ENCODE measurements around the gene KLHL35. TPM values are rescaled to one million over a fixed set of nuclear protein-coding genes. Genes with fewer than 3 reads are reported as not detected.

The KLHL35 gene
- total RNA-seq, 1 experiment from 2014 or later = 0.58 TPM

DNA sequence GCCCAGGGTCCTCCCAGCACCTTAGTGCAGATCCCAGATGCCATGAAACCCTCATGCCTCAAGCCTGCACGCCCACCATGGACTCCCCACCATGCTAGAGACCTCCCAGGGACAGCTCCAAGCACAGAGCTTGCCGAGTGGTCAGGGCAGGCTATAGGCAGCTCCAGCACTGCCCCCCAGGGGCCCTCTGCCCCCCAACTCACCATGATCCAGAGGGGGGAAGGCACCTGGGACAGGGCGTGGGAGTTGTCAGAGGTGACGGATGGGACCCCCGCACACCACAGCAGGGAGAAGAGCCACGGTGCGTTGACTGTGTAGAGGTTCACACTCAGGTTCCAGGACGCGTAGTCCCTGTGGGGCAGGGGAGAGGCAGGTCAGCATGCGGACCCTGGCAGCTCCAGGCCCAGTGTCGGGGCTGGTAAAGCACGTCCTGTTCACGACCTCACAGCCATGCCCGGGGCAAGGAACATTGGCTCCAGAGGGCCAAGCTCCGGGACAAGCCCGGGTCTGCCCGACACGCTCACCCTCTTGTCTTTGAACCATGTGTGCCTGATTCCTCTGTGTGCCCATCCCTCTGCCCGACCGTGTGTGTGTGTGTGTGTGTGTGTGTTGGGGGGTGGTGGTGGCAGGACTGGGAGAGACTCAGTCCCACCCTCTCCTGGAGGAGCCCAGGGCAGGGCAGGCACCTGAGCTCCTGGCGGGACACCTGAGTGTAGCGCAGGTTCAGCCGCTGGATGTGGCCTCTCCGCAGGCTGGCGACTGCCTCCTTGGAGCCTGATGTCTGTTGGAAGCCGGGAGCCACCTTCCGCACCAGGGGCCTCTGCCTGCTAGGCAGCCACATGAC, 8.2 kb upstream of the KLHL35 start:
- no peak overlapping the region for H3K27ac ChIP-seq
- no peaks in the 10 kb centered on the region for H3K36me3 ChIP-seq
- H3K9me3 ChIP-seq (replicated peaks) = no peaks in the 10 kb centered on the region
- no peak for DNase-seq (ENCODE audit: low read depth in 1 of 2, low spot score in 2 of 2)
- H3K4me3 ChIP-seq = no peak overlapping the region
- H3K4me1 ChIP-seq (replicated peaks) = no peaks in the 10 kb centered on the region
- no peaks in the 10 kb centered on the region for H3K27me3 ChIP-seq (replicated peaks)

GRCh38 chr11:75439495-75440120, 6.6 kb upstream of the KLHL35 start:
- H3K27ac ChIP-seq = no peak overlapping the region
- DNase-seq (ENCODE audit: low read depth in 1 of 2, low spot score in 2 of 2) = no peak
- H3K27me3 ChIP-seq (replicated peaks) = no peaks in the 10 kb centered on the region
- no peaks in the 10 kb centered on the region for H3K4me1 ChIP-seq (replicated peaks)
- H3K9me3 ChIP-seq (replicated peaks) = no peaks in the 10 kb centered on the region
- H3K4me3 ChIP-seq = no peak overlapping the region
- H3K36me3 ChIP-seq = no peaks in the 10 kb centered on the region

DNA sequence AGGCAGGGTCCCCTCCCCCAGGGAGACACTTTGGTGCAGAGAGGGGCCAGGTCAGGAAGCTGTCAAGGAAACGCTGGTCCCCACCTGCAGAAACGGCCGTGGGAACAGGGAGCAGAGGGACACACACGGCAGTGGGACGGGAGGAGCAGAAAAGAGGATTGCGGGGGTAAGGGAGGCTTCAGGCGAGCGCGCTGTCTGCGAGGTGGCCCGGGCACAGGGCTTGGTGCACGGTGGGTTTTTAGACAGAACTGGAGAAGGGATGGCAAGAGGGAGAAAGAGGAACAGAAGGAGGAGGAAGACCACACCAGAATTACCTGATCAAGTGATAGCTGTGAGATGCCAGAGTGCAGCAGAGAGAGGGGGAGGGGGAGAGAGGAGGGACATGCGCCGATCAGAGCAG, 6.0 kb upstream of the KLHL35 start:
- H3K9me3 ChIP-seq (replicated peaks) = no peaks in the 10 kb centered on the region
- no peaks in the 10 kb centered on the region for H3K4me1 ChIP-seq (replicated peaks)
- no peak overlapping the region for H3K27ac ChIP-seq
- H3K36me3 ChIP-seq = no peaks in the 10 kb centered on the region
- no peak for DNase-seq (ENCODE audit: low read depth in 1 of 2, low spot score in 2 of 2)
- H3K27me3 ChIP-seq (replicated peaks) = no peaks in the 10 kb centered on the region
- H3K4me3 ChIP-seq = no peak overlapping the region

GRCh38 chr11:75437966-75438659, 5.1 kb upstream of the KLHL35 start:
- Histone ChIP-seq H3K36me3 (no peaks in the 10 kb centered on the region), H3K27ac (no peak overlapping the region), H3K9me3 (replicated peaks) (no peaks in the 10 kb centered on the region), H3K27me3 (replicated peaks) (no peaks in the 10 kb centered on the region), H3K4me1 (replicated peaks) (no peaks in the 10 kb centered on the region), H3K4me3 (no peak overlapping the region)
- no peak for DNase-seq (ENCODE audit: low read depth in 1 of 2, low spot score in 2 of 2)

GRCh38 chr11:75436806-75437205, 3.8 kb upstream of the KLHL35 start:
- Histone ChIP-seq H3K4me3 (no peak overlapping the region), H3K9me3 (replicated peaks) (no peaks in the 10 kb centered on the region), H3K27me3 (replicated peaks) (no peaks in the 10 kb centered on the region), H3K4me1 (replicated peaks) (no peaks in the 10 kb centered on the region), H3K36me3 (no peaks in the 10 kb centered on the region), H3K27ac (no peak overlapping the region)
- DNase-seq (ENCODE audit: low read depth in 1 of 2, low spot score in 2 of 2) = no peak

DNA sequence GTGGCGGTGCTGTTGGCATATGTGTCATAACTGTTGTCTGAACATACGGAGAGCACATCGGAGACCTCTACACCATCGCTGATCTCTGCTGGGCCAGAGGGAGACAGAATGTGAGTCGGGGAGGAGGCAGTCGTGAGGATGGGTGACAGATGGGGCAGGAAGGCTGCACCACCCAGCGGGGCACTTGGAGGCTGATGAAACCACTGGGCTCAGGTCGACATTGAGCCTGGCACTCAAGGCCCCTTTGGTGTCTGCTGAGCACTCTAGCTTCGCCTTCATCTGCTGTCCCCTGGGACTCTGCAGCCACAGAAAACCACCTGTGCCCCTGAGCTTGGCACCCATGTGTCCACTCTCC, 2.5 kb upstream of the KLHL35 start:
- H3K27ac ChIP-seq = no peak overlapping the region
- H3K4me3 ChIP-seq = no peak overlapping the region
- peaks cover 2% of the 10 kb centered on the region for H3K4me1 ChIP-seq (replicated peaks)
- H3K9me3 ChIP-seq (replicated peaks) = no peaks in the 10 kb centered on the region
- H3K27me3 ChIP-seq (replicated peaks) = peaks cover 2% of the 10 kb centered on the region
- no peaks in the 10 kb centered on the region for H3K36me3 ChIP-seq
- no peak for DNase-seq (ENCODE audit: low read depth in 1 of 2, low spot score in 2 of 2)

DNA sequence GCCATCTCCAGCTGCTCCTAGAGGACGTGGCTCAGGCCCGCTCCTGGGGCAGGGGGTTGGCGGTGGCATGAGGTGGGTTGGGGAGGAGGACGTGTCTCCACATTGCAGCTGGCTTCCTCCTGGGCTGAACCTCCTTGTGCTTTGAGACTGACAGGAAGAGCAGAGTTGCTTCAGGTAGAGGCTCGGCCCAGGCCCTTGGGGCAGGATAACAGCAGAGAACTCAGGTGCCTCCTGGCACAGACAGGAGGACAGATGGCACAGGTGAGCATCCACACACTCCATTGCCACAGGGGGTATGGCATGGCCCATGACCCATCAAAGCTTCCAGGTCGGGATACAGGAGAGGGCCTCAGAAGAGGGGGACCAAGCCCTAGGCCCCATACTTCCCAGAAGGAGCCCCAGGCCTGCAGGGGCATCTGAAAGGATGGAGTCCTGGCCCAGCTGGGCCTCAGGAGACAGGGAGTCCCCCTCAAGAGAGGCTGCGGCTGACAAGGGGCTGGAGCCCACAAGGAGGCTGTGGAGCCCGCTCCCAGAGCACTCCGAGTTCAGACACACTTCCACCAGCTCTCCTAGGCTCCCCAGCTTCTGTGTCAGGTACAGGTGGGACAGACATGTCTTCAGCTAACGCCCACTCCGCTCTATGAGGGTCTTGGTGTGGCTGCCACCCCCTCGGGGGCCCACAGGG, 2.0 kb upstream of the KLHL35 start:
- DNase-seq (ENCODE audit: low read depth in 1 of 2, low spot score in 2 of 2) = no peak
- Histone ChIP-seq H3K27me3 (replicated peaks) (peaks cover 4% of the 10 kb centered on the region), H3K36me3 (no peaks in the 10 kb centered on the region), H3K4me1 (replicated peaks) (peaks cover 7% of the 10 kb centered on the region), H3K9me3 (replicated peaks) (no peaks in the 10 kb centered on the region), H3K4me3 (no peak overlapping the region), H3K27ac (no peak overlapping the region)

DNA sequence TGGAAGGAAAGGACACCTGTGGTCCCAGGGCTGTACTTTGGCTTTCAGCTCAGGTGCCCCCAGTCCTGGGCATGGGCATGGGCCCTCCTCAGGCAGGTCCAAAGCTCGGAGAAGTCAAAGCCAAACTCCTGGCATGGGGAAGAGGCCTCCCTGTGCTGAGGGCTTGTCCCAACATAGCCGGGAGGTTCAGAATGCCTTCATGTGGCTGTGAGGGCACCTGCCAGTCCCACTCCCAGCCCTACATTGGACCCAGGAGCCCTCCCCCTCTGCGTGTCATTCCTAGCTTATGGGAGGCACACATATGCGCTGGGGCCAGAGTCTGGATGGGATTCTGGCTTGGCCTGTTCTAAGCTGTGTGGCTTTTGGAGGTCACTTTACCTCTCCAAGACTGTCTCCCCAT, 1.0 kb upstream of the KLHL35 start:
- Histone ChIP-seq H3K27ac (no peak overlapping the region), H3K9me3 (replicated peaks) (peaks cover 5% of the 10 kb centered on the region), H3K4me1 (replicated peaks) (peaks cover 13% of the 10 kb centered on the region), H3K4me3 (no peak overlapping the region), H3K27me3 (replicated peaks) (peaks cover 4% of the 10 kb centered on the region), H3K36me3 (no peaks in the 10 kb centered on the region)
- DNase-seq (ENCODE audit: low read depth in 1 of 2, low spot score in 2 of 2) = no peak

DNA sequence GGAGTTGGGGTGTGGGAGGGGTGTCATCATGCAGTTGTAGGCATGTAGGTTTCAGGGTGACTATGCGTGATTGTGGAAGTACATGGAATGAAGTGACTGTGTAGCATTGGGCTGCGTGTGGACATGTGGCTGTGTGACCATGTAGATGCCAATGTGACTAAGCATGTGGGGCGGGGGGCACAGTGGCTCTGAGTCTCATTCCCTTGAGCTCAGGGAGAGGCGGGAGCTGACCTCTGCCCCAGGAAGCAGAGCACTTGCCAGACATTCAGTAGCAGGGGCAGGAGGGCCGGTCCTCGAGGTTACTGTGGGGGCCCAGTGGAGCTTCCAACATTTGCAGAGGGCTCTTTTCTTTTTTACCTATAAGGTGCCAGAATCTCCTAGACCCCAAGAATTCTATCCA, 440 bp upstream of the KLHL35 start:
- Histone ChIP-seq H3K27ac (no peak overlapping the region), H3K27me3 (replicated peaks) (peaks cover 4% of the 10 kb centered on the region), H3K36me3 (no peaks in the 10 kb centered on the region), H3K9me3 (replicated peaks) (peaks cover 5% of the 10 kb centered on the region), H3K4me1 (replicated peaks) (peaks cover 13% of the 10 kb centered on the region), H3K4me3 (no peak overlapping the region)
- no peak for DNase-seq (ENCODE audit: low read depth in 1 of 2, low spot score in 2 of 2)

DNA sequence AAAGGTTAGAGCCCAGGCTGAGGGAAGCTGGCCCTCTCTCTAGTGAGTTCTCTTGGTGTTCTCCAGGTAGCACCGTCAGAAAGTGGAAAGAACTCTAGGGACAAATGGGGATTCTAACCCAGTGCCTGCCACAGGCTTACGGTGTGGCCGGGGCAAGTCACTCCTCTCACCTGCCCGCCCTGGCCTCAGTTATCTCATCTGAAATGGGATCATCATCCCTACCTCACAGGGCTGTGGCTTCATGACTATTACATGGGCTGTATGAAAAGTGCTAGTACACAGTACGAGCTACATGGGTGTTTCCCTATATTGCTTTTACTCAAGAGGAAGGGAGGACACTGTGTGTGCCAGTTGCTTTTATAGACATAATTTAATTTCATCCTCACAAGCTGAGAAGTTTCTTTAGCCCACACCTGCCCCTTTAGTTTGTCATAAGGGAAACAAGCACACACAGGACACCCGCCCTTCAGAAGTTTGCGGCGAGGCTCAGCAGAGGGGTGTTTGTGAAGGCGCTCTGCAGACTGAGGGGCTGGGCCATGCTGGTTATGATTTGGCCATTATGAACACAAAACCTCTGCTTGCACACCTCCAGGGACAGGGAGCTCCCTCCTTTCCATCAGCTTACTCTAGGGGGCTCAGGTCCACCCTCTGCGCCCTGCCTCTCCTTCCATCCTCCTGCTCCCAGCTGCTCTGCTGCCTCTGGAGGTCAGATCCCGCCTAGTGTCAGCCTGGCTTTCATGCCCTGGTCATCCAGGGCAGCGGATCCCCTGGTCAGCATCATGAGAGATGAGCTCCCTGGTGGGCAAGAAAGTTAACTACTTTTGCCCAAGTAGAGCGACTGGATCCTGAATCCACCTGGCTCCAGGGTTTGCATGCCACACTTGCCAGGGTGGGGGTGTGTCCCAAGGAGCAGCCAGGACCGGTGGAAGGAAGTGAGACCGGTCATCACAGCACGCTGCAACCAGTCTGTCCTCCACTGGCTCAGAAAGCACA, 1.2 kb downstream of the KLHL35 start:
- H3K4me1 ChIP-seq (replicated peaks) = peaks cover 13% of the 10 kb centered on the region
- H3K4me3 ChIP-seq = no peak overlapping the region
- H3K27ac ChIP-seq = no peak overlapping the region
- no peak for DNase-seq (ENCODE audit: low read depth in 1 of 2, low spot score in 2 of 2)
- peaks cover 5% of the 10 kb centered on the region for H3K9me3 ChIP-seq (replicated peaks)
- peaks cover 4% of the 10 kb centered on the region for H3K27me3 ChIP-seq (replicated peaks)
- H3K36me3 ChIP-seq = no peaks in the 10 kb centered on the region

DNA sequence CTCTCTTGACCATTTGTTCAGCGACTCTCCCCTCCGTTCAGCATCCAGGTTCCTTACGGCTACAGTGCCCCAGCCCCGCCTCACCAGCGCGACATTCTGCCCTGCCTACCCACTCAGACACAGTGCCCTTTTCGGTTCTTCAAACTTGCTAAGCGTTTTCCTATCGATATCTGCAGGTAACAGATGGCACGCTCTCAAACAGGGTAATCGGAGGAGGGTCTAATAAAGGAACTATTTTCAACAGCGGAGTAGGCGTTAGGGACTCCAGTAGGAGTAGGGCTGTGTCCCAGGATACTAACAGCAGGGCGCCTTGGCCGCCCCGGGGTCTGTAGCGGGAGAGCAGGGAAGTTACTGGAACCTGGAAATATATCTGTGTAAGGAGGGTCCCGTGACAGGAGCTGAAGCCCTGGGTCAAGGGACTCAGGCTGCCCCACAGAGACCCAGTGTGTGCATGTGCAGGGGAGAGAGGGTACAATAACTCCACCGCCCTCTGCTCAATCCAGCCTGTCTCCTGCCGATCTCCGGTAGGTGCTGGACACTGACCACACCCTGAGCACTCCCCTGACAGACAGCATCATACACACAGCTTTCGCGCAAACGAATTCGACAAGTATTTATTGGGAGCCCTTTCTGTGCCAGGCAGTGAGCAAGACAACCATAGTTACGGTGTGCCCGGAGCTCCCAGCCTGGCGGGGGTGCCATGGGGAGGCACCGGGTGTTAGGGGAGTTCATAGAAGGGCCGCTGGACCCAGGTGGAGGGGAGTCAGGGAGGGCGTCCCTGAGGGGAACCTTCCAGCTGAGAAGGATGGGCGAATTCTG, 2.1 kb downstream of the KLHL35 start:
- Histone ChIP-seq H3K4me3 (peak overlapping the region; percentile 35), H3K27ac (no peak overlapping the region), H3K9me3 (replicated peaks) (peaks cover 5% of the 10 kb centered on the region), H3K4me1 (replicated peaks) (peaks cover 13% of the 10 kb centered on the region), H3K36me3 (no peaks in the 10 kb centered on the region), H3K27me3 (replicated peaks) (peaks cover 4% of the 10 kb centered on the region)
- no peak for DNase-seq (ENCODE audit: low read depth in 1 of 2, low spot score in 2 of 2)

GRCh38 chr11:75429902-75430713, 2.9 kb downstream of the KLHL35 start:
- no peak overlapping the region for H3K27ac ChIP-seq
- peak overlapping the region; percentile 35 for H3K4me3 ChIP-seq
- peaks cover 5% of the 10 kb centered on the region for H3K9me3 ChIP-seq (replicated peaks)
- no peaks in the 10 kb centered on the region for H3K36me3 ChIP-seq
- peaks cover 4% of the 10 kb centered on the region for H3K27me3 ChIP-seq (replicated peaks)
- DNase-seq (ENCODE audit: low read depth in 1 of 2, low spot score in 2 of 2) = peak in 1 of 2 experiments; percentile 49
- peaks cover 13% of the 10 kb centered on the region for H3K4me1 ChIP-seq (replicated peaks)
